ENCODE results near the gene IGDCC3.

- no peak for TF ChIP-seq CTCF (IDR thresholded peaks at IDR 0.05 in 8 of 11, conservative IDR thresholded peaks at IDR 0.05 in 3 of 11)
- TF ChIP-seq POLR2A (IDR thresholded peaks at IDR 0.05): no peak
These were observed 39.4 kb downstream of the IGDCC3 start for GRCh38 chr15:65338366-65338765.
